Mucosa of stomach (tissue), 1 donor: ENCODE data around the gene HIGD1B.

Source experiments
- H3K27me3 ChIP-seq: one replicate; pipeline ENCODE4 v1.7.0; 2013; ENCODE audit warnings: mild to moderate bottlenecking, low read length; ENCODE audit not compliant: control insufficient read depth, insufficient read depth
- H3K36me3 ChIP-seq: one replicate; pipeline ENCODE4 v1.7.0; 2013; ENCODE audit warnings: low read length; ENCODE audit not compliant: control insufficient read depth, insufficient read depth
- H3K4me1 ChIP-seq: one replicate; pipeline ENCODE4 v1.7.0; 2013; ENCODE audit warnings: mild to moderate bottlenecking, low read length; ENCODE audit not compliant: control insufficient read depth, insufficient read depth
- H3K4me3 ChIP-seq: one replicate; pipeline ENCODE4 v1.7.0; 2013; ENCODE audit warnings: low read length
- H3K9ac ChIP-seq: one replicate; pipeline ENCODE4 v1.7.0; 2013; ENCODE audit warnings: mild to moderate bottlenecking, low read length, moderate library complexity
- H3K9me3 ChIP-seq: one replicate; pipeline ENCODE4 v1.7.0; 2013; ENCODE audit warnings: mild to moderate bottlenecking, low read length, moderate library complexity; ENCODE audit not compliant: control insufficient read depth
- donor health status: Pancreatic carcinoma.

The HIGD1B gene

GRCh38 chr17:44826123-44826790 lies 21.4 kb upstream of the HIGD1B start:
- H3K4me3 ChIP-seq = no peak overlapping the region

GRCh38 chr17:44827863-44828262 lies 19.8 kb upstream of the HIGD1B start:
- Histone ChIP-seq H3K4me3 (no peak overlapping the region), H3K4me1 (peaks cover 4% of the 10 kb centered on the region)

More at GRCh38 chr17:44826123-44826790, 21.4 kb upstream of the HIGD1B start:
- H3K9me3 ChIP-seq = no peaks in the 10 kb centered on the region
- H3K4me1 ChIP-seq = peaks cover 4% of the 10 kb centered on the region
- peaks cover 48% of the 10 kb centered on the region for H3K27me3 ChIP-seq
- no peak overlapping the region for H3K9ac ChIP-seq
- no peaks in the 10 kb centered on the region for H3K36me3 ChIP-seq

DNA sequence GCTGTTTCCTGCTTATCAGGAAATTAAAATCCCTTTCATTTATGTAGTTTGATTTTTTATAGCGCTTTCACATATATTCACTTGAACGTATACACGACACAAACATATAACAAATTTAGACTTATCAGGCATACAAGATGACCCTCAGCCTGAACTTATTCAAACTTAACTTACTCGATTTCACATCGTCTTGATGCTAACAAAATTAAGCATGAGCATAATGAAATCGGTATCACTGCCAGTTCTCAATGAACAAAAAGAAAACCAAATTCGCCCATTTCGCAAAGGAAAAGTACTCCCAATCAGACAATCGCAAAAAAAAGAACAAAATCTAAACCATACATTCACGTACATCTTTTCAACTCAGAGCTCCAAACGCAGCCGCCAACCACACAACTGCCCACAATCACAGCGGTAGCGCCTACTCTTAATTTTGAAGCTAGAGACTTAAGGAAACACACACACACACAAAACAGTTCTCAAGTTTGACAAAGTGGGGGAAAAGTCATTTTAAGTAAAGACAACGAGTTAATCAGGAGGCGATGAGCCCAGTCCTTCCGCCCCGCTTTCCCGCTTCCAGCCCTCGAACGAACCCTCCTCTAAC lies 18.7 kb upstream of the HIGD1B start:
- Histone ChIP-seq H3K9me3 (no peaks in the 10 kb centered on the region), H3K9ac (peak overlapping the region; percentile 44), H3K4me1 (peaks cover 4% of the 10 kb centered on the region), H3K27me3 (peaks cover 66% of the 10 kb centered on the region), H3K4me3 (no peak overlapping the region), H3K36me3 (no peaks in the 10 kb centered on the region)

More at GRCh38 chr17:44827863-44828262, 19.8 kb upstream of the HIGD1B start:
- H3K9ac ChIP-seq = no peak overlapping the region
- no peaks in the 10 kb centered on the region for H3K36me3 ChIP-seq
- H3K9me3 ChIP-seq = no peaks in the 10 kb centered on the region
- H3K27me3 ChIP-seq = peaks cover 63% of the 10 kb centered on the region

GRCh38 chr17:44829523-44830358 lies 17.9 kb upstream of the HIGD1B start, which contains the start of gene GJC1:
GJC1 (minus strand) TSS chr17:44830287; CDS start chr17:44805817, 24,470 bp downstream.
- Histone ChIP-seq H3K4me1 (peaks cover 4% of the 10 kb centered on the region), H3K27me3 (peaks cover 66% of the 10 kb centered on the region), H3K9ac (peak within 1 kb of the TSS; percentile 44), H3K36me3 (no peaks in the 10 kb centered on the region), H3K9me3 (no peaks in the 10 kb centered on the region), H3K4me3 (no peak within 1 kb of the TSS)

- no peak overlapping the region for H3K4me3 ChIP-seq
- no peaks in the 10 kb centered on the region for H3K9me3 ChIP-seq
- no peak overlapping the region for H3K9ac ChIP-seq
- H3K36me3 ChIP-seq = no peaks in the 10 kb centered on the region
- peaks cover 66% of the 10 kb centered on the region for H3K27me3 ChIP-seq
- peaks cover 4% of the 10 kb centered on the region for H3K4me1 ChIP-seq
Observed at GRCh38 chr17:44830359-44831288, 17.1 kb upstream of the HIGD1B start.

- Histone ChIP-seq H3K4me3 (no peak overlapping the region), H3K4me1 (peaks cover 4% of the 10 kb centered on the region), H3K27me3 (peaks cover 60% of the 10 kb centered on the region), H3K9ac (no peak overlapping the region), H3K36me3 (no peaks in the 10 kb centered on the region), H3K9me3 (no peaks in the 10 kb centered on the region)
Observed at GRCh38 chr17:44831371-44831770, 16.3 kb upstream of the HIGD1B start.

DNA sequence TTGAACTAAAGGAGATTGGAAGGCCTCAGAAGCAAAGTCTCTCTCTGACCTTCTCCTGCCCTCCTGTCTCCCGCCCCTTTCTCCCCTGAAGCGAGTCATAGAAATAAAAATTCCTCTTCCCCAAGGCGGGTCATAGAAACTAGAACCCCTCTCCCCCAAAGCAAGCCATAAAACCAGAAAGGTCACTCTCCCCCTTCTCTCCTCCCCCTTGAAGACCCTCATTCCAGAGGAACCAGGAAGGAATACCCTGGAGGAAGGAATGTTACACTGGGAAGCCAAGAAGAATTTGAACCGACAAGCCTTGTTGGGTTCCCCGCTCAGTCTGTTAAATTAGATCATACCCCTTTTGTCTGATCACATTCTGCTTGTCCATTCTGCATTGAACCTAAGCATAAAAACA lies 14.9 kb upstream of the HIGD1B start:
- Histone ChIP-seq H3K9me3 (no peaks in the 10 kb centered on the region), H3K4me1 (peaks cover 4% of the 10 kb centered on the region), H3K36me3 (no peaks in the 10 kb centered on the region), H3K9ac (no peak overlapping the region), H3K27me3 (peaks cover 54% of the 10 kb centered on the region), H3K4me3 (no peak overlapping the region)

DNA sequence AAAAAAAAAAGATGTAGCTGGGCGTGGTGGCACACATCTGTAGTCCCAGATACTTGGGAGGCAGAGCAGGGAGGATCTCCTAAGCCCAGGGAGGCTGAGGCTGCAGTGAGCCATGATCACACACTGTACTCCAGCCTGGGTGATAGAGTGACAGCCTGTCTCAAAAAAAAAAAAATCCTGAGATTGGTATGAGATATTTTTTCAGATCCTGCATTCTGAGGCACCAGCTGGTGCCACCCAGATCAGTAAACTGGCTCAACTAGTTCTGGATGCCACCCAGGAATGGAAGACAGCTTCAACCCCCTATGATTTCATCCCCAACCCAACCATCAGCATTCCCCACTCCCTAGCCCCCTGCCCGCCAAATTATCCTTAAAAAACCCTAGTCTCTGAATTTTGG lies 10.5 kb upstream of the HIGD1B start:
- H3K4me1 ChIP-seq = no peaks in the 10 kb centered on the region
- H3K4me3 ChIP-seq = no peak overlapping the region
- no peaks in the 10 kb centered on the region for H3K36me3 ChIP-seq

DNA sequence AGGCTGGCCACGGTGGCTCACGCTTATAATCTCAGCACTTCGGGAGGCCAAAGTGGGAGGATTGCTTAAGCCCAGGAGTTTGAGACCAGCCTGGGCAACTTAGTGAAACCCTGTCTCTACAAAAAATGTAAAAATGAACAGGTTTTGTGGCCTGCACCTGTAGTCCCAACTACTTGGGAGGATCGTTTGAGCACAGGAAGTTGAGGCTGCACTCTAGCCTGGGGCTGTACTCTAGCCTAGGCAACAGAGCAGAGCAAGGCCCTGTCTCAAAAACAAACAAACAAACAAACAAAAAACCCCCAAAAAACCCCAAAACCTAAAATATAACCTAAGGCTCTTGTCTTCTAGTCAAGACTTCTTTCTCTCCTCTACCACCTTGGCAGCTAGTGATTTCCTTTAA lies 7.4 kb upstream of the HIGD1B start:
- no peak overlapping the region for H3K9ac ChIP-seq
- H3K4me1 ChIP-seq = no peaks in the 10 kb centered on the region
- H3K4me3 ChIP-seq = no peak overlapping the region
- no peaks in the 10 kb centered on the region for H3K36me3 ChIP-seq
- H3K9me3 ChIP-seq = no peaks in the 10 kb centered on the region
- peaks cover 10% of the 10 kb centered on the region for H3K27me3 ChIP-seq

More for the DNA sequence above, 10.5 kb upstream of the HIGD1B start:
- H3K9me3 ChIP-seq = no peaks in the 10 kb centered on the region
- no peak overlapping the region for H3K9ac ChIP-seq
- H3K27me3 ChIP-seq = peaks cover 14% of the 10 kb centered on the region

- Histone ChIP-seq H3K36me3 (no peaks in the 10 kb centered on the region), H3K4me1 (no peaks in the 10 kb centered on the region), H3K9ac (no peak overlapping the region), H3K9me3 (no peaks in the 10 kb centered on the region), H3K4me3 (no peak overlapping the region), H3K27me3 (peaks cover 10% of the 10 kb centered on the region)
Observed at GRCh38 chr17:44840936-44841335, 6.7 kb upstream of the HIGD1B start.

DNA sequence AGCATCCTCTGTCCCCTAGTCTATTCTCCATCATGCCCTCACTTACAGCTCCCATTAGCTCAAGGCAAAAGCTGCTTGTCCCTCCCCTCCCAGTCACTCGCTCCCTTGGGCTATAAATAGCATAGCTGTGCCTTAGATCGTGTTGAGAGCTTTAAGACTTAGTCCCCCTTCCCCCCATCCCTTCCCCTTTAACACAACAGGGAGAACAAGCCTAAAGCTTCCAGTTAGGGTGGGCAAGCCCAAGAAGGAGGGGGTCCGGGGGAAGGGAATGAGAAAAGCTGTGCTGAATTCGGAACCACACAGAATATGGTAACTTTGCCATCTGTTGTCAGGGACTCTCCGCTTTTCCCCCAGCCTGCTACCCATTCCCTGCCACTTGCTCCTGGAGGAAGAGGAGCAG lies 4.9 kb upstream of the HIGD1B start:
- Histone ChIP-seq H3K36me3 (no peaks in the 10 kb centered on the region), H3K27me3 (peaks cover 5% of the 10 kb centered on the region), H3K4me1 (no peaks in the 10 kb centered on the region), H3K9me3 (no peaks in the 10 kb centered on the region), H3K4me3 (no peak overlapping the region), H3K9ac (no peak overlapping the region)
